ENCODE data around the gene TUBA3C.

GRCh38 chr13:19158006-19158405, 23.6 kb downstream of the TUBA3C start:
- TF ChIP-seq ZNF8 (CRISPR knock-in tag; IDR thresholded peaks at IDR 0.05) = no peak
- no peak for TF ChIP-seq PATZ1 (CRISPR knock-in tag; IDR thresholded peaks at IDR 0.05; ENCODE audit: borderline replicate concordance)
- TF ChIP-seq ZNF70 (CRISPR knock-in tag; IDR thresholded peaks at IDR 0.05) = no peak
- no peak for TF ChIP-seq PPARA (CRISPR knock-in tag; IDR thresholded peaks at IDR 0.05; ENCODE audit: borderline replicate concordance)
- no peak for TF ChIP-seq GLIS3 (CRISPR knock-in tag; IDR thresholded peaks at IDR 0.05)
- TF ChIP-seq ARNTL (CRISPR knock-in tag; IDR thresholded peaks at IDR 0.05; ENCODE audit: borderline replicate concordance, low read depth) = no peak
- TF ChIP-seq ZFP30 (CRISPR knock-in tag; IDR thresholded peaks at IDR 0.05) = no peak
- no peak for TF ChIP-seq CREB5 (CRISPR knock-in tag; IDR thresholded peaks at IDR 0.05; ENCODE audit: low read depth)
- TF ChIP-seq TCF4 (CRISPR knock-in tag; IDR thresholded peaks at IDR 0.05; ENCODE audit: borderline replicate concordance) = no peak
- no peak for TF ChIP-seq ISL1 (CRISPR knock-in tag; IDR thresholded peaks at IDR 0.05)
- TF ChIP-seq SNAI2 (CRISPR knock-in tag; IDR thresholded peaks at IDR 0.05) = no peak
- TF ChIP-seq RARB (CRISPR knock-in tag; IDR thresholded peaks at IDR 0.05) = no peak
- TF ChIP-seq ZNF565 (CRISPR knock-in tag; conservative IDR thresholded peaks at IDR 0.05; ENCODE audit: low read depth) = no peak

All from SK-N-SH treated with all-trans-retinoic acid at 6 μM for 48 hours (cell line).